ENCODE data around the gene KCNIP1.

KCNIP1 gene

GRCh38 chr5:170750791-170751190 is 247.0 kb downstream of the KCNIP1 start:
- Histone ChIP-seq H2BK5ac (ENCODE audit: low read length) (no peak overlapping the region), H2AFZ (ENCODE audit: low read length) (no peak overlapping the region), H4K91ac (ENCODE audit: low read depth, low read length, poor library complexity) (no peak overlapping the region), H3K14ac (ENCODE audit: low read length) (no peak overlapping the region), H3K79me1 (ENCODE audit: low read depth, low read length) (no peaks in the 10 kb centered on the region), H3K4me2 (ENCODE audit: insufficient read depth, low read length, poor library complexity, severe bottlenecking) (no peak overlapping the region), H3K23ac (ENCODE audit: low read depth, low read length, poor library complexity) (no peak overlapping the region), H3K36me3 (replicated peaks in 1 of 2; ENCODE audit: control insufficient read depth in 2 of 2, insufficient read depth in 2 of 2, low read length in 2 of 2) (no peaks in the 10 kb centered on the region), H2BK120ac (ENCODE audit: low read depth, low read length) (no peak overlapping the region), H3K18ac (ENCODE audit: low read length) (no peak overlapping the region), H4K8ac (ENCODE audit: low read depth, low read length) (no peak overlapping the region), H2BK12ac (ENCODE audit: low read length) (no peak overlapping the region), H3K4ac (ENCODE audit: low read length) (no peak overlapping the region), H2AK5ac (ENCODE audit: low read depth, low read length) (no peak overlapping the region), H3K4me3 (ENCODE audit: low read length in 2 of 2) (no peak overlapping the region), H3K27ac (replicated peaks; ENCODE audit: low read length) (no peak overlapping the region), H3K9me3 (replicated peaks in 1 of 2; ENCODE audit: control insufficient read depth in 2 of 2, insufficient read depth in 1 of 2, low read depth in 1 of 2, low read length in 2 of 2) (peaks cover 0 to 2% of the 10 kb centered on the region in 2 donors), H2BK15ac (ENCODE audit: low read length) (no peak overlapping the region), H3K9ac (ENCODE audit: low read depth, low read length, poor library complexity) (no peak overlapping the region), H3K4me1 (ENCODE audit: control insufficient read depth in 2 of 2, insufficient read depth in 1 of 2, low read depth in 1 of 2, low read length in 2 of 2) (peaks cover 9 to 21% of the 10 kb centered on the region in 2 donors), H3K27me3 (ENCODE audit: control insufficient read depth in 3 of 3, insufficient read depth in 3 of 3, low read depth in 1 of 3, low read length in 3 of 3) (peaks cover 0 to 6% (median 0%) of the 10 kb centered on the region in 3 experiments)
- WGBS, 2 donors (ENCODE audit: extremely low coverage in 2 of 2, insufficient read length in 2 of 2, insufficient replicate concordance in 1 of 2), result no CpG with 5 or more reads among the region's 6 CpGs
- no peak for DNase-seq (ENCODE audit: low spot score)

GRCh38 chr5:170751631-170752030 is 247.8 kb downstream of the KCNIP1 start:
- peaks cover 1 to 14% of the 10 kb centered on the region in 2 donors for H3K4me1 ChIP-seq (ENCODE audit: control insufficient read depth in 2 of 2, insufficient read depth in 1 of 2, low read depth in 1 of 2, low read length in 2 of 2)
- H3K27ac ChIP-seq (replicated peaks; ENCODE audit: low read length), result no peak overlapping the region
- no peak for DNase-seq (ENCODE audit: low spot score)
- no peak overlapping the region for H3K4ac ChIP-seq (ENCODE audit: low read length)
- no peak overlapping the region for H3K18ac ChIP-seq (ENCODE audit: low read length)
- no peaks in the 10 kb centered on the region for H3K79me1 ChIP-seq (ENCODE audit: low read depth, low read length)
- no peak overlapping the region for H3K4me2 ChIP-seq (ENCODE audit: insufficient read depth, low read length, poor library complexity, severe bottlenecking)
- no peak overlapping the region for H4K91ac ChIP-seq (ENCODE audit: low read depth, low read length, poor library complexity)
- H2BK120ac ChIP-seq (ENCODE audit: low read depth, low read length), result no peak overlapping the region
- H3K36me3 ChIP-seq (replicated peaks in 1 of 2; ENCODE audit: control insufficient read depth in 2 of 2, insufficient read depth in 2 of 2, low read length in 2 of 2), result no peaks in the 10 kb centered on the region
- no CpG with 5 or more reads among the region's 11 CpGs for WGBS, 2 donors (ENCODE audit: extremely low coverage in 2 of 2, insufficient read length in 2 of 2, insufficient replicate concordance in 1 of 2)
- peaks cover 0 to 6% (median 0%) of the 10 kb centered on the region in 3 experiments for H3K27me3 ChIP-seq (ENCODE audit: control insufficient read depth in 3 of 3, insufficient read depth in 3 of 3, low read depth in 1 of 3, low read length in 3 of 3)
- H3K23ac ChIP-seq (ENCODE audit: low read depth, low read length, poor library complexity), result no peak overlapping the region
- peak overlapping the region; percentile 32 for H3K14ac ChIP-seq (ENCODE audit: low read length)
- H3K4me3 ChIP-seq (ENCODE audit: low read length in 2 of 2), result no peak overlapping the region
- H2BK15ac ChIP-seq (ENCODE audit: low read length), result no peak overlapping the region
- no peak overlapping the region for H2AK5ac ChIP-seq (ENCODE audit: low read depth, low read length)
- no peak overlapping the region for H2AFZ ChIP-seq (ENCODE audit: low read length)
- H2BK5ac ChIP-seq (ENCODE audit: low read length), result no peak overlapping the region
- H3K9ac ChIP-seq (ENCODE audit: low read depth, low read length, poor library complexity), result no peak overlapping the region
- no peak overlapping the region for H4K8ac ChIP-seq (ENCODE audit: low read depth, low read length)
- no peak overlapping the region for H2BK12ac ChIP-seq (ENCODE audit: low read length)
- peaks cover 0 to 2% of the 10 kb centered on the region in 2 donors for H3K9me3 ChIP-seq (replicated peaks in 1 of 2; ENCODE audit: control insufficient read depth in 2 of 2, insufficient read depth in 1 of 2, low read depth in 1 of 2, low read length in 2 of 2)

- H3K18ac ChIP-seq (ENCODE audit: low read length), result peak overlapping the region; percentile 73
- H2BK12ac ChIP-seq (ENCODE audit: low read length), result peak overlapping the region; percentile 66
- no peak overlapping the region for H4K8ac ChIP-seq (ENCODE audit: low read depth, low read length)
- peak overlapping the region; percentile 26 for H2BK5ac ChIP-seq (ENCODE audit: low read length)
- peaks cover 0 to 6% (median 0%) of the 10 kb centered on the region in 3 experiments for H3K27me3 ChIP-seq (ENCODE audit: control insufficient read depth in 3 of 3, insufficient read depth in 3 of 3, low read depth in 1 of 3, low read length in 3 of 3)
- no peak overlapping the region for H3K4me2 ChIP-seq (ENCODE audit: insufficient read depth, low read length, poor library complexity, severe bottlenecking)
- H3K79me1 ChIP-seq (ENCODE audit: low read depth, low read length), result no peaks in the 10 kb centered on the region
- WGBS, 2 donors (ENCODE audit: extremely low coverage in 2 of 2, insufficient read length in 2 of 2, insufficient replicate concordance in 1 of 2), result no CpG with 5 or more reads among the region's 10 CpGs
- no peak overlapping the region for H4K91ac ChIP-seq (ENCODE audit: low read depth, low read length, poor library complexity)
- no peak overlapping the region for H2BK120ac ChIP-seq (ENCODE audit: low read depth, low read length)
- no peak overlapping the region for H2AFZ ChIP-seq (ENCODE audit: low read length)
- H2BK15ac ChIP-seq (ENCODE audit: low read length), result no peak overlapping the region
- H3K9me3 ChIP-seq (replicated peaks in 1 of 2; ENCODE audit: control insufficient read depth in 2 of 2, insufficient read depth in 1 of 2, low read depth in 1 of 2, low read length in 2 of 2), result peaks cover 0 to 2% of the 10 kb centered on the region in 2 donors
- no peak overlapping the region for H3K4me3 ChIP-seq (ENCODE audit: low read length in 2 of 2)
- no peak overlapping the region for H3K27ac ChIP-seq (replicated peaks; ENCODE audit: low read length)
- H3K36me3 ChIP-seq (replicated peaks in 1 of 2; ENCODE audit: control insufficient read depth in 2 of 2, insufficient read depth in 2 of 2, low read length in 2 of 2), result no peaks in the 10 kb centered on the region
- peak overlapping the region; percentile 10 for H3K14ac ChIP-seq (ENCODE audit: low read length)
- no peak overlapping the region for H3K9ac ChIP-seq (ENCODE audit: low read depth, low read length, poor library complexity)
- peaks cover 0 to 12% of the 10 kb centered on the region in 2 donors for H3K4me1 ChIP-seq (ENCODE audit: control insufficient read depth in 2 of 2, insufficient read depth in 1 of 2, low read depth in 1 of 2, low read length in 2 of 2)
- H3K4ac ChIP-seq (ENCODE audit: low read length), result no peak overlapping the region
- peak overlapping the region; percentile 40 for H2AK5ac ChIP-seq (ENCODE audit: low read depth, low read length)
- no peak for DNase-seq (ENCODE audit: low spot score)
- H3K23ac ChIP-seq (ENCODE audit: low read depth, low read length, poor library complexity), result no peak overlapping the region
Measured at GRCh38 chr5:170752257-170753215, 248.7 kb downstream of the KCNIP1 start.

GRCh38 chr5:170753311-170753710 is 249.5 kb downstream of the KCNIP1 start:
- Histone ChIP-seq H2AK5ac (ENCODE audit: low read depth, low read length) (no peak overlapping the region), H3K4me1 (ENCODE audit: control insufficient read depth in 2 of 2, insufficient read depth in 1 of 2, low read depth in 1 of 2, low read length in 2 of 2) (peaks cover 0 to 12% of the 10 kb centered on the region in 2 donors), H3K27ac (replicated peaks; ENCODE audit: low read length) (no peak overlapping the region), H3K9me3 (replicated peaks in 1 of 2; ENCODE audit: control insufficient read depth in 2 of 2, insufficient read depth in 1 of 2, low read depth in 1 of 2, low read length in 2 of 2) (peaks cover 0 to 2% of the 10 kb centered on the region in 2 donors), H2AFZ (ENCODE audit: low read length) (no peak overlapping the region), H3K14ac (ENCODE audit: low read length) (no peak overlapping the region), H3K27me3 (ENCODE audit: control insufficient read depth in 3 of 3, insufficient read depth in 3 of 3, low read depth in 1 of 3, low read length in 3 of 3) (peaks cover 0 to 6% (median 0%) of the 10 kb centered on the region in 3 experiments), H3K9ac (ENCODE audit: low read depth, low read length, poor library complexity) (no peak overlapping the region), H2BK15ac (ENCODE audit: low read length) (no peak overlapping the region), H3K4ac (ENCODE audit: low read length) (no peak overlapping the region), H4K91ac (ENCODE audit: low read depth, low read length, poor library complexity) (no peak overlapping the region), H3K79me1 (ENCODE audit: low read depth, low read length) (no peaks in the 10 kb centered on the region), H2BK12ac (ENCODE audit: low read length) (no peak overlapping the region), H3K18ac (ENCODE audit: low read length) (no peak overlapping the region), H3K36me3 (replicated peaks in 1 of 2; ENCODE audit: control insufficient read depth in 2 of 2, insufficient read depth in 2 of 2, low read length in 2 of 2) (no peaks in the 10 kb centered on the region), H2BK5ac (ENCODE audit: low read length) (no peak overlapping the region), H3K4me3 (ENCODE audit: low read length in 2 of 2) (no peak overlapping the region), H4K8ac (ENCODE audit: low read depth, low read length) (no peak overlapping the region), H3K4me2 (ENCODE audit: insufficient read depth, low read length, poor library complexity, severe bottlenecking) (no peak overlapping the region), H3K23ac (ENCODE audit: low read depth, low read length, poor library complexity) (no peak overlapping the region), H2BK120ac (ENCODE audit: low read depth, low read length) (no peak overlapping the region)
- DNase-seq (ENCODE audit: low spot score), result no peak

All from neuronal stem cell (in vitro differentiated cells).